Hippocampal formation (tissue), 2 donors: ENCODE data around the gene A1CF.
"Not testable (repeated sequence)": the region's sequence is repeated elsewhere in the genome, so short reads cannot be mapped to it uniquely, and the experiment has no call there.

Experiments
- DNase-seq, 2 donors: peaks; one replicate each; lab custom pipeline; 2025; lab: John Stamatoyannopoulos, UW

The A1CF gene

GRCh38 chr10:50885097-50885859 is at the start of gene A1CF:
TSS of gene A1CF (minus strand) at chr10:50885627. CDS start at chr10:50859940, 25,687 bp downstream.
- no peak for DNase-seq

DNA sequence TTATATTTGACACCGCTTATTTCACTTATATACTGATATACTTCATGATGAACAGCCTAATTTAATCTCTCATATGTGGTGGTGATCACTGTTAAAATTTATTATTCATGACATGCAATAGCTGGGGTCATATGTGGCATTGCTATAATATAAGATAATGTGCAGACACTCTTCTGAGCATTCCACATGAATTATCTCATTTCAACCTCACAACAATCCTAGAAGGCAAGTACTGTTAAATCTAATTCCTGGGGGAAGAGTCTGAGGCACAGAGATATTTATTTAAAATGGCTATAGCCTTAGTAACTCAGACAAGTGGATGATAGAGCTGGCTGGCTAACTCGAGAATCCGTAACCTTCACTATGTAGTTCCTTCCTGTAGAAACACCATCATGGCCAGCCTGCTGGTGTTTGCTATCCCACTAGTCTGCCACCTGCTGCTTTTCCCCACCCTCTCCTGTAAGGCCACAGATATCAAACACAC is 46.6 kb upstream of the A1CF start:
- DNase-seq: no peak

- DNase-seq: no peak
Observed at GRCh38 chr10:50929670-50930069, 44.2 kb upstream of the A1CF start.

DNA sequence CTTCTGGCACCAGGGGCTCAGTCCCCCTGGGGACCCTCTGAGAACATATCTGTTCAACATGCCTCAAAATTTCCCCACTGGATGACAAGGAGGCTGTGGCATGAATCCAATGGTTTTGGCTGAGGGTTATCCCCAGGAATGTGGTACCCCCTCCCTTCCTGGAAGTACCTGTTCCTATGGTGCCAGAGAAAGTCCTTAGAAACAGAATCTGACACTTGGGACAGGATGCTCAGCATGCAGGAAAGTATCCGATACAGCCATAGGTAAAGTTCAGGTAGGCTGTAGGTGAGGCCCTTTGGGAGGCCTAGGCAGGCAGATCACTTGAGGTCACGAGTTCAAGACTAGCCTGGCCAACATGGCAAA is 42.7 kb upstream of the A1CF start:
- DNase-seq: no peak

- no peak for DNase-seq
Observed at GRCh38 chr10:50927522-50928189, 42.2 kb upstream of the A1CF start.

- not testable (repeated sequence) for DNase-seq
Observed at GRCh38 chr10:50923471-50923870, 38.0 kb upstream of the A1CF start.

- DNase-seq: no peak
Observed at GRCh38 chr10:50919010-50919409, 33.6 kb upstream of the A1CF start.

- DNase-seq: no peak
Observed at GRCh38 chr10:50918529-50918928, 33.1 kb upstream of the A1CF start.

DNA sequence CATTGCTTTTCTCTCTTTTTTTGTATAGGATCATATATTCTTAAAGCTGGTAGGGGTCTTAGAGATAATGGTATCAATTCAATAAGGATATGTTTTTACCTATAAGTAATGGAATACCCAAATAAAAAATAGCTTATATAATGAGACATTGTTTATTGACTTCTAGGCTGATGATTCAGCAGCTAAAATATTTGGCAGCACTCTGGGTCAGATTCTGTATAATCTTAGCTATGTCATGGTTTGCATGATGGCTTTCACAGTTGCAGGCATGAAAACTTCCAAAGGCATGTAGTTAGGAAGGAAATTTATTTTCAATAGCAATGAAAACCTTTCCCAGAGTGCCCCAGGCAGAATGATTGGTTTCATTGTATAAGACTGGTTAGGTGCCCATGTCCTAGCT is 32.1 kb upstream of the A1CF start:
- DNase-seq: no peak

- DNase-seq: no peak
Observed at GRCh38 chr10:50909334-50910014, 24.0 kb upstream of the A1CF start.

- no peak for DNase-seq
Observed at GRCh38 chr10:50908366-50908765, 22.9 kb upstream of the A1CF start.

- not testable (repeated sequence) for DNase-seq
Observed at GRCh38 chr10:50905797-50906196, 20.4 kb upstream of the A1CF start.

DNA sequence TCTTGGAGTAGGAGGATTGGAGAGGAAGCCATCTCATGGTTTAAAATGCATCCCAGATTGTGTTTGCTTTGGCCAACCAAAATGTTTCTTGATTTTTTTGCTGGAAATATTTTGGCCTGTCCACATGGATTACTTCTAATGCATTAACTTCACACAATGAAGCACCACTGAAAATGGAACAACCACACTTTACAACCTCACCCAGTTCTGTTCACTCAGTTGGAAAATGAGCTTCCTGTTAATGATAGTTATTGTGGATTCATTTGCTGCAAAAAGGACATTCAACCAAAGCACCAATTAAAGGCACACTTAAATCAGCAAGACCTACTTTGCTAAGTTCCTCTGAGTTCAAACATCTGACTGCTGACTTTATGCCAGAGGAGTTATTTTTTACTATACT is 11.3 kb upstream of the A1CF start:
- DNase-seq: no peak

GRCh38 chr10:50894312-50894711 is 8.9 kb upstream of the A1CF start:
- no peak for DNase-seq

DNA sequence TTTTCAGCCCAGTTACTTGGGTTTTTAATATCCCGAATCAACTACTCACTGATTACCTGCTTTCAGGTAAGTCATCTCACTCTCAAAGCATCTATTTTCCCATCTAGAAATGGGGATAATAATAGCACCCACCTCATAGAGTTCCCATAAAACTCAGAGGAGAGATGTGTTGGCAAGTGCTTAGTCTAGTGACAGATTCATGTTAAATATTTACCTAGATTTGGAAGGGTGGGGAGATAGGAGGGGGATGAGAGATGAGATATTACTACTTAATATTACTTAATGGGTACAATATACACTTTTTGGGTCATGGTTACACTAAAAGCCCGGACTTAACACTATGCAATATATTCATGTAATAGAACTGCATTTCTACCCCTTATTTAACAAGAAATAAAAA is 7.0 kb upstream of the A1CF start:
- DNase-seq: no peak

- no peak for DNase-seq
Observed at GRCh38 chr10:50884302-50884701, 1.1 kb downstream of the A1CF start.

GRCh38 chr10:50883629-50884028 is 1.8 kb downstream of the A1CF start:
- DNase-seq: no peak

GRCh38 chr10:50882540-50882983 is 2.9 kb downstream of the A1CF start:
- DNase-seq: no peak

DNA sequence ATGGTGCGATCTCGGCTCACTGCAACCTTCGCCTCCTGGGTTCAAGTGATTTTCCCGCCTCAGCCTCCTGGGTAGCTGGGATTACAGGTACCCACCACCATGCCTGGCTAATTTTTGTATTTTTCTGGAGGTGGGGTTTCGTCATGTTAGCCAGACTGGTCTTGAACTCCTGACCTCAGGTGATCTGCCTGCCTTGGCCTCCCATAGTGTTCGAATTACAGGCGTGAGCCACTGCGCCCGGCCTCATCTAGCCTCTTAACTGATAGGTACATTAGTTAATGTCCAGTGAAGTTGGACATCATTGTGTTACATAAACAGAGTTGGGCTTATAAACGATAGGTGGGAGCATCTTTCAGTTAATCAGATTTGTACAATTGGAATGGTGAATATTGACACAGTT is 4.4 kb downstream of the A1CF start:
- DNase-seq: not testable (repeated sequence)

DNA sequence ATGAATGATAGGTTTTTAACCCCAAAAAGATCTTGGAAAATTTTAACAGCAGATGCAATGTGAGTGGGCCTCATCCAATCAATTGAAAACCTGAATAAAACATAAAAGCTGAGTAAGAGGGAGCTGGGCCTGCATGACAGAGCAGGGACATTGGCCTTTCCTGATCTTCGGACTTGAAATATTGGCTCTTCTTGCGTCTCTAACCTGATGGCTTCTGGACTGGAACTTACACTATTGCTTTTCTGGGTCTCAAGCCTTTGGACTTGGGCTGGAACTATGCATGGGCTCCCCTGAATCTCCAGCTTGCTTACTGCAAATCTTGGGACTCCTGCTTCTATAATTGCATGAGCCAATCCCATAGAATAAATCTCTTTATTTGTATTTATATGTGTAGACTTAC is 9.0 kb downstream of the A1CF start:
- DNase-seq: no peak

DNA sequence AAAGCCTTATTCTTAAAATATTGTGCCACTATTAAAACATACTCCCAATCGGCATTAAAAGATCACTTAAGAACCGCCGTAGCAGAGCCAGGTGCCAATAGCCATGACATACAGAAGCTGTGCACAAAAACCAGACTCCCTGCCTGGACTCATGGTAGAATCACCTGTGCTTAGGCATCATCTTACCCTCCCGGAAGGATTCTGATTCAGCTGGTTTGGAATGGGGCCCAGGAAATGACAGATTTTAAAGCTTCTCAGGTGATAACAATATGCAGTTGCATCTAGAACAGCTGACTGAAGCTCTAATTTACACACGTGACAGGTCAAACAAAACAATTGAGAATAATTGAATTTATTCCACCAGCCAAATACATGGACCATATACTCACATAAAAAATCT is 10.7 kb downstream of the A1CF start:
- DNase-seq: no peak

DNA sequence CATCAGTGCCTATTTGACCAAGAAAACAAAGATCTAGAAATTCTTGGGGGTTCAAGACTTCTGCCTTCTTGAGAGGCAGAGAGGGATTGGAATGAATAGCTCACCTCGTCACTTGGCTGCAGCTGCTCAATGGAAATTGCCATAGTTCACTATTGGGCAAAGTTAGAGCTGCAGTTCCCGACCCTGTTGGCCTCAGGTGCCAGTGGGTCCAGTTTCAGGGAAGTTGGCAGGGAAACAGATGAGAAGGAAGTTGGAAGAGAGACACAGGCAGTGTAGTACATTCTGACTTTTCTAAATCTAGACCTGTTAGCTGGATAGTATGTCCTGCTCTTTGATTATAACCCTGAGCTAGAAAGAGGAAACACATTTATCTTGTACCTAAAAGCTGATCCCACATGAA is 19.1 kb downstream of the A1CF start:
- DNase-seq: no peak

DNA sequence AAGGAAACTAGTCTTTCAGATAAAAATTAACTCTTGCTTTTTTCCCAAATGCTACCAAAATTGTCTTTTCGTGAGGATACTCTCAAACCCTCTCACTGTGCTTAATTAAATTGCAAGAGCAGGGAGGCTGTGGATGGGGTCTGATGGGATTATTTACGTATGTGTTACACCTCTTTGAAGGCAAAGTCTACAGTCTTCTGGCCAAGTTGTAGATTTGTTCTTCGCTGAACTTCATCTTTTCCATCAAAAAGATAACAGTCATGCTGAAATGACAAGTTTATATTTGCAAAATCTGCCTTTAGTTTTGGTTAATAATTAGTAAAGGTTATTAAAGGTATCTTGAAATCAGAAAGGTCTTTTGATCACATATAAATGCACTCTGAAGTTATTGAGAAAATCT is 22.7 kb downstream of the A1CF start:
- DNase-seq: no peak
